Endothelial cell of umbilical vein (primary cell): ENCODE results near the gene CTBS.

ENCODE experiments used
- CTCF ChIP-seq, 2 donors: IDR thresholded peaks; 1 replicate in 1 of 2; 2 replicates in 1 of 2; pipeline ENCODE4 v1.5.1; 2011; ENCODE audit warnings: low read length in 2 of 2, mild to moderate bottlenecking in 2 of 2, moderate library complexity in 2 of 2, control low read depth in 1 of 2, inconsistent platforms in 1 of 2, low read depth in 1 of 2; ENCODE audit not compliant: insufficient read depth in 1 of 2; ENCODE audit errors: extremely low read depth in 1 of 2
- JUN ChIP-seq: IDR thresholded peaks from 2 replicates; pipeline ENCODE4 v1.6.1; 2011; ENCODE audit warnings: borderline replicate concordance, low read depth; ENCODE audit not compliant: insufficient read length, insufficient read depth
- POLR2A ChIP-seq: IDR thresholded peaks from 2 replicates; pipeline ENCODE4 v1.6.1; 2012; ENCODE audit warnings: low read depth, mild to moderate bottlenecking, control low read depth, low read length

- TF ChIP-seq CTCF (IDR thresholded peaks at IDR 0.05; ENCODE audit: extremely low read depth in 1 of 2, insufficient read depth in 1 of 2, low read depth in 1 of 2, low read length in 2 of 2) (no peak), POLR2A (no peak), JUN (no peak)
These were observed 12.9 kb upstream of the CTBS start for GRCh38 chr1:84587099-84587498.
